Measurements from ENCODE around the gene TOP2B.

The TOP2B gene

DNA sequence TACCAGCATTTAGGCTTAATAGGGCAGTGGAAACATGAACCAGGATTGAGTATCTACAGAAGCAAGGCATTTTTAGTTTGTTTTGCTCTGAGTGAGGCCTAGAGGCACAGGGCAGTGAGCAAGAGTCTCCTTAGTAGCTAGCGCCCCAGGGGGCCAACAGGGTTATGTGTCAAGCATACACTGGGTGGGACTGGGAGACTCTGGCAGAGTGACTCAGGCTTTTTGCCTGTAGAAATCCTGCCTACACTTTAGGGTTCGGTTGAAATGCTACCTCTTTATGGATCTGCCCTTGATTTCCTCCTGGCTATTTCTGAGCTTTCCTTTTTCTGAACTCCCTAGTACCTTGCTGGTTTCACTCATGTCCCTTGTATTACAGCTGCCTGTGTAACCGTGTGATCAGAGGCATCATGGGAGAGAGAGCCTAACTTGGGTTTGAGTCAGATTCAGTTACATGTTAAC is 72.2 kb downstream of the TOP2B start:
- ChIA-PET CTCF (interaction anchor here (0.6 to 1.7 kb wide), 7 partner anchors 26 to 629 kb away, joined by 3 to 11 read pairs (median 3); partner anchors contain the start of gene RARB), POLR2A (no interaction called here)
- TF ChIP-seq OSR2 (tag by site-specific recombination; IDR thresholded peaks at IDR 0.05) (no peak), ZNF132 (tag by site-specific recombination; IDR thresholded peaks at IDR 0.05; ENCODE audit: borderline replicate concordance) (no peak), GLIS1 (tag by site-specific recombination; IDR thresholded peaks at IDR 0.05) (peak; percentile 13; the same call in 1 of the 2 replicates), MEIS1 (CRISPR knock-in tag; IDR thresholded peaks at IDR 0.05; ENCODE audit: borderline replicate concordance) (no peak), CTCF (tag by site-specific recombination; IDR thresholded peaks at IDR 0.05) (0 out of 2 replicates have a peak, but pooled peaks have one; percentile 14), ZNF785 (tag by site-specific recombination; IDR thresholded peaks at IDR 0.05) (no peak), ZNF660 (tag by site-specific recombination; IDR thresholded peaks at IDR 0.05) (no peak), SP2 (tag by site-specific recombination; IDR thresholded peaks at IDR 0.05) (no peak), ZNF354C (tag by site-specific recombination; IDR thresholded peaks at IDR 0.05; ENCODE audit: borderline replicate concordance, low read depth) (no peak), ZNF148 (tag by site-specific recombination; IDR thresholded peaks at IDR 0.05; ENCODE audit: borderline replicate concordance) (no peak), ZFP69B (tag by site-specific recombination; IDR thresholded peaks at IDR 0.05) (no peak), ZBTB48 (tag by site-specific recombination; IDR thresholded peaks at IDR 0.05) (peak; percentile 87), ZNF324 (tag by site-specific recombination; IDR thresholded peaks at IDR 0.05) (no peak), GLI2 (tag by site-specific recombination; IDR thresholded peaks at IDR 0.05; ENCODE audit: borderline replicate concordance, low read depth) (no peak), KLF16 (tag by site-specific recombination; IDR thresholded peaks at IDR 0.05) (no peak), KLF10 (tag by site-specific recombination; IDR thresholded peaks at IDR 0.05) (no peak), ZBTB1 (tag by site-specific recombination; IDR thresholded peaks at IDR 0.05) (no peak), ZNF121 (tag by site-specific recombination; IDR thresholded peaks at IDR 0.05) (no peak), ZBTB26 (tag by site-specific recombination; optimal IDR thresholded peaks at IDR 0.05) (no peak)
- TF ChIP-seq, protein P1, sequence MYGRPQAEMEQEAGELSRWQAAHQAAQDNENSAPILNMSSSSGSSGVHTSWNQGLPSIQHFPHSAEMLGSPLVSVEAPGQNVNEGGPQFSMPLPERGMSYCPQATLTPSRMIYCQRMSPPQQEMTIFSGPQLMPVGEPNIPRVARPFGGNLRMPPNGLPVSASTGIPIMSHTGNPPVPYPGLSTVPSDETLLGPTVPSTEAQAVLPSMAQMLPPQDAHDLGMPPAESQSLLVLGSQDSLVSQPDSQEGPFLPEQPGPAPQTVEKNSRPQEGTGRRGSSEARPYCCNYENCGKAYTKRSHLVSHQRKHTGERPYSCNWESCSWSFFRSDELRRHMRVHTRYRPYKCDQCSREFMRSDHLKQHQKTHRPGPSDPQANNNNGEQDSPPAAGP (tag by site-specific recombination; IDR thresholded peaks at IDR 0.05) = no peak
- Histone ChIP-seq H3K9me3 (ENCODE audit: control insufficient read depth, insufficient read depth, low read depth, low read length) (no peaks in the 10 kb centered on the region), H3K36me3 (ENCODE audit: control insufficient read depth in 2 of 2, insufficient read depth in 1 of 2, low read length in 2 of 2) (peaks cover 0 to 17% of the 10 kb centered on the region in 2 experiments; a peak in 1 of 3 replicates), H3K4me1 (ENCODE audit: control insufficient read depth, insufficient read depth, low read length) (no peaks in the 10 kb centered on the region), H3K27ac (ENCODE audit: extremely low read depth, low read depth, low read length) (no peak overlapping the region), H3K4me3 (ENCODE audit: low read depth, low read length) (no peak overlapping the region)

DNA sequence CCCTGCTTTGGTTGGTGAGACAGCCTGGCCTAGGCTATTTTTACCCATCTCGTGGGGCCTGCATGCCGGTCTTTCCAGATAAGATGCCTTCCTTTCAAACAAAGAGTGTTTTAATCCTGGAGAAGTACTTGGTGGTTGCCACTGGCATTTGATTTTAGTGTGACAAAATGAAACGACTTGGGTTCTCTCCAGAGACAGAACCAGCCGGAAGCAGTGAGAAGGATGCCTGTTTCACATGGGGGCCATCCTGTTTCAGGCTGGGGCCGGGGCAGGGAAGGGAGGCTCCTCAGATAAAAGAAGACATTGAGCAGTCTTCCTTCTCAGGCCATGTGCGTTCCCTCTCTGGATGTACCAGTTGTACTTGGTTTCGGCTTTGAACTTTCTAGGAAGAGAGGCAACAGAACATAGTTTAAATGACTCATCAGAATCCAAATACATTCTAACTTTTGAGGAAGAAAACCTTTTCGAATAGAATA is 74.9 kb downstream of the TOP2B start:
- POLR2A ChIA-PET = no interaction called here
- Histone ChIP-seq H3K4me1 (ENCODE audit: control insufficient read depth, insufficient read depth, low read length) (no peaks in the 10 kb centered on the region), H3K9me3 (ENCODE audit: control insufficient read depth, insufficient read depth, low read depth, low read length) (no peaks in the 10 kb centered on the region), H3K4me3 (ENCODE audit: low read depth, low read length) (no peak overlapping the region), H3K36me3 (ENCODE audit: control insufficient read depth in 2 of 2, insufficient read depth in 1 of 2, low read length in 2 of 2) (no peaks in the 10 kb centered on the region), H3K27ac (ENCODE audit: extremely low read depth, low read depth, low read length) (no peak overlapping the region)
- TF ChIP-seq ZNF792 (tag by site-specific recombination; IDR thresholded peaks at IDR 0.05) (no peak), ZNF585B (tag by site-specific recombination; IDR thresholded peaks at IDR 0.05) (no peak), SCRT2 (tag by site-specific recombination; IDR thresholded peaks at IDR 0.05) (no peak), ZNF560 (tag by site-specific recombination; IDR thresholded peaks at IDR 0.05; ENCODE audit: borderline replicate concordance) (no peak), ZNF677 (tag by site-specific recombination; IDR thresholded peaks at IDR 0.05) (no peak), ZNF48 (tag by site-specific recombination; IDR thresholded peaks at IDR 0.05) (no peak), CTCF (tag by site-specific recombination; IDR thresholded peaks at IDR 0.05) (no peak), ZNF174 (tag by site-specific recombination; IDR thresholded peaks at IDR 0.05) (no peak)
- CTCF ChIA-PET = no interaction called here

Measured in HEK293 (cell line).